ENCODE results near the gene KIAA1210.

DNA sequence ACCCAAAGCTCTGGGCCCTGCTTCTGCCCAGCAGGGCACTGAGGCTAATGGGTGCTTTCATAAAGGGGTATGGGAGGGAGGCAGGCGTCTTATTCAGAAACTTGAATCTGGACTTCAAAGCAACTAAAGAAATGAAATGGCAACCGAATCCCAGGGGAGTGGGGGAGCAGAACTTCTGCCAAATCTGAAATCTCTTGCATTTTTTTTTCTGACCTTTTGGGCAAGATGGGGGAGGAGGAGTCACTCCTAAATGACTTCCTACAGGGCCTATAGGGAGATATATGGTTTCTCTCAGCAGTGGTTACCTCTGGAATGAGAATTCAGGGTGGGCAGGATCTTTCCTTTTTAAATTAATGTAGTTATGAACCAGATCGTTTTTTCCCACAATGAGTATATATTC is 30.6 kb upstream of the KIAA1210 start:
- TF ChIP-seq, protein P1, sequence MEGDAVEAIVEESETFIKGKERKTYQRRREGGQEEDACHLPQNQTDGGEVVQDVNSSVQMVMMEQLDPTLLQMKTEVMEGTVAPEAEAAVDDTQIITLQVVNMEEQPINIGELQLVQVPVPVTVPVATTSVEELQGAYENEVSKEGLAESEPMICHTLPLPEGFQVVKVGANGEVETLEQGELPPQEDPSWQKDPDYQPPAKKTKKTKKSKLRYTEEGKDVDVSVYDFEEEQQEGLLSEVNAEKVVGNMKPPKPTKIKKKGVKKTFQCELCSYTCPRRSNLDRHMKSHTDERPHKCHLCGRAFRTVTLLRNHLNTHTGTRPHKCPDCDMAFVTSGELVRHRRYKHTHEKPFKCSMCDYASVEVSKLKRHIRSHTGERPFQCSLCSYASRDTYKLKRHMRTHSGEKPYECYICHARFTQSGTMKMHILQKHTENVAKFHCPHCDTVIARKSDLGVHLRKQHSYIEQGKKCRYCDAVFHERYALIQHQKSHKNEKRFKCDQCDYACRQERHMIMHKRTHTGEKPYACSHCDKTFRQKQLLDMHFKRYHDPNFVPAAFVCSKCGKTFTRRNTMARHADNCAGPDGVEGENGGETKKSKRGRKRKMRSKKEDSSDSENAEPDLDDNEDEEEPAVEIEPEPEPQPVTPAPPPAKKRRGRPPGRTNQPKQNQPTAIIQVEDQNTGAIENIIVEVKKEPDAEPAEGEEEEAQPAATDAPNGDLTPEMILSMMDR (conservative IDR thresholded peaks at IDR 0.05 in 1 of 2, IDR thresholded peaks at IDR 0.05 in 1 of 2; ENCODE audit: extremely low read depth in 1 of 2, insufficient read depth in 1 of 2, low read depth in 1 of 2, low read length in 2 of 2), result no peak
- no peak for TF ChIP-seq EZH2 (IDR thresholded peaks at IDR 0.05; ENCODE audit: borderline replicate concordance, low read length)
